GM12891 (cell line): ENCODE results near the gene SAP130.
A peak's percentile ranks its signal among the peaks of the same experiment; 100 is the strongest.

Experiments
- DNase-seq: peaks from one replicate; pipeline ENCODE4 v3.0.0; 2011; ENCODE audit warnings: low spot score; ENCODE audit not compliant: insufficient read length
- FAIRE-seq: peaks from 2 replicates; lab custom pipeline; 2011; peaks lifted over from hg19 to GRCh38; lab: Jason Lieb, UNC
- PAX5 ChIP-seq: IDR thresholded peaks from 2 replicates; pipeline ENCODE4 v1.6.1; 2011; ENCODE audit warnings: low read length, moderate library complexity, mild to moderate bottlenecking; ENCODE audit not compliant: insufficient read depth, severe bottlenecking
- POLR2A ChIP-seq: IDR thresholded peaks from 2 replicates; pipeline ENCODE4 v1.6.1; 2011; ENCODE audit warnings: low read depth, low read length, control low read depth
- POLR2AphosphoS5 ChIP-seq: IDR thresholded peaks from 2 replicates; pipeline ENCODE4 v1.6.1; 2011; ENCODE audit warnings: low read depth, low read length, control low read depth
- POU2F2 ChIP-seq: IDR thresholded peaks from 2 replicates; pipeline ENCODE4 v1.6.1; 2011; ENCODE audit warnings: low read depth, mild to moderate bottlenecking, control low read depth, low read length, moderate library complexity
- SPI1 ChIP-seq: IDR thresholded peaks from 2 replicates; pipeline ENCODE4 v1.6.1; 2011; ENCODE audit warnings: low read depth, low read length, control low read depth
- TAF1 ChIP-seq: IDR thresholded peaks from 2 replicates; pipeline ENCODE4 v1.6.1; 2011; ENCODE audit warnings: low read depth, low read length, control low read depth

Gene SAP130

DNA sequence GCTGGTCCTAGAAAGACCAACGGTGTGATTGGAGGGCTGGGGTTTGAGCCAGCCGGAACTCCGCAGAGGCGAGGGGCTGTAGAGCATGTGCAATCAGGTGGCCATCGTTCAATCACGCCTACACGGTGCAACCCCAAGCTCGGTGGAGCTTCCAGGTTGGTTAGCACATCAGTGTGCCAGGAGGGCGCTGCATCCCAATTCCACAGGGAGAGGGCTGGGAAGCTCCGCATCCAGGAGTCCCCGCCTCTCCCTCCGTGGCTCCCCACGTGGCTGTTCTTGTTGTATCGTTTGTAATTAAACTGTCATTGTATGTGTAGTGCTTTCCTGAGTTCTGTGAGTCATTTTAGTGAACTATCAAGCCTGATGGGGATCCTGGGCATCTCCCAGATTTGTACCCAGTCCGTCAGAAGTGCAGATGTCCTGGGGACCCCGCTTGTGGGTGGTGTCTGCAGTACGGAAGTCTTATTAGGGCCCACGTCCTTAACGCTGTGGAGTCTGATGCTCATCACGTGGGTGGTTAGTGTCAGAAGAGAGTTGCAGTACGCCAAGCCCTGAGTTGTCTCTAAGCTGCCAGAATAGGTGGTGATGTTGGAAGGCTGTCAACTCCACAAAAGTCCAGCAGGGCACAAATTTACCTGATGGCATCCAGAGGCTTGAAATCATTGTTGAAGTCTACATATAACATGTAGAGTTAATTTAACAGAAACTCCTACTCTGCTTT, 121.5 kb downstream of the SAP130 start:
- TF ChIP-seq TAF1 (no peak), POLR2AphosphoS5 (no peak), POLR2A (no peak), SPI1 (no peak), PAX5 (no peak), POU2F2 (no peak)
- FAIRE-seq = no peak
- no peak for DNase-seq

DNA sequence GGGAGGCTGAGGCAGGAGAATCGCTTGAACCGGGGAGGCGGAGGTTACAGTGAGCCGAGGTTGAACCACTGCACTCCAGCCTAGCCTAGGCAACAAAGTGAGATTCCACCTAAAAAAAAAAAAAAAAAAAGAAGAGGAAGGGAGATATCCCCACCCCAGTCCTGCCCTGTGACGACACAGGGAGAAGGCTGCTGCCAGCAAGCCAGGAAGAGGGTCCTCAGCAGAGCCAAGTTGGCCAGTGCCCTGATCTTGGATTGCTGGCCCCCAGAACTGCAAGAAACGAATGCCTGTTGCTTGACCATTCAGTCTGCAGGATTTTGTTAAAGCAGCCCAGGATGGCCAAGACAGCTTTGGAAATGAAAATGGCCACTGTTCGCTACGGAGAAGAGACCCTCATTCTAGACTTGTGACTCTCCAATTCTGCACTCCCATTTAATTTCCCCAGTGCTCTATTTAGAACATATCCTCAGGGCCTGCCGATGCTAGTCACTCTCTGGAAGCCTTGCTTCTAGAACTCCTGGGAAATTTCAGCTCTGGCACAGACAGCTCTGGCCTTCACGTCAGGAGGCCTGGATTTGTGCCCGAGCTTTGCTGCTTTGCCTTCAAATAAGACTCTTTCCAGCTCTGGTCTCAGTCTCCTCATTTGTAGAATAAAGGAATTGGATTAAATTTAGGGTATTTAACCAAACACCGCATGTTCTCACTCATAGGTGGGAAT, 126.4 kb downstream of the SAP130 start:
- TF ChIP-seq POU2F2 (no peak), PAX5 (no peak), TAF1 (no peak), SPI1 (no peak), POLR2A (no peak), POLR2AphosphoS5 (no peak)
- no peak for DNase-seq
- no peak for FAIRE-seq

DNA sequence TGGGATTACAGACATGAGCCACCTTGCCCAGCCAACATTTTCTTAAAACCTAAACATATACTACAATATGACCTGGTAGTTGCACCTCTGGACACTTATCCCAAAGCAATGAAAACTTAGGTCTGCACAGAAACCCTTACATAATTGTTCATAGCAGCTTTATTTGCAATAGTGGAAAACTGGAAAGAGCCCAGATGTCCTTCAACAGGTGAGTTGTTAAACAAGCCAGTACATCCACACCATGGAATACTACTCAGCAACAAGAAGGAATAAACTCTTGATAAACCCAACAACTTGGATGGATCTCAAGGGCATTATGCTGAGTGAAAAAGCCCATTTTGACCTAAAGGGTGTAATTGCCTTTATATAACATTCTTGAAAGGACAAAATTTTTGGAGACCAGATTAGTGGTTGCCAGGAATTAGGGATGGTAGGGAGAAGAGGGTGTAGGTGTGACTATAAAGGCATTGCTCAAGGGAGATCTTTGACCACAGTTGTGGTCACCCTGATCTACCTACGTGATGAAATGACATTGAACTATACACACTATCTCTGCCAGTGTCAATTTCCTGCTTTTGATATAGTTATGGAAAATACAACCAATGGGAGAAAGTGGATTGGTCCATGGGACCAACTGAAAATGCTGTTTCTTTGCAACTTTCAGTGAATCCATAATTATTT, 130.2 kb downstream of the SAP130 start:
- FAIRE-seq (peak; percentile 5), DNase-seq (no peak)
- TF ChIP-seq POLR2A = no peak
- TF ChIP-seq SPI1 = no peak
- TF ChIP-seq PAX5 = no peak
- no peak for TF ChIP-seq POLR2AphosphoS5
- TF ChIP-seq TAF1 = no peak
- no peak for TF ChIP-seq POU2F2

DNA sequence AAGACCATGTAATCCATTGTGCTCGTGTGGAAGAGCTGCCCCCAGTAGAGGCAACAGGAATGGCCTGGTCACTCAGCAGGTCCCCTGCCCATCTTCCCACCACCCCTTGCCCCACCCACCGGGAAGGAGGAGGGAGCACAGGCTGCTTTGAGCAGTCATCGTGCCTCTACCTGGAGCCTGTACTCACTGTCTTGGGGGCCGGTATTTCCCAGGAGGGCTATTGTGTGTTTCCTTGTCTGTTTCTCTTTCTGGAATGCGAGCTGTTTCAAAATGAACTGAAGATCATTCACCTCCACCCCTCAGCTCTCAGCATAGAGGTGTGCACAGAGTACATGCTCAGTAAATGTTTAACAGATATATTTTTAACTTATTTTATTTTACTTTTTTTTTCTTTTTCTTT, 134.4 kb downstream of the SAP130 start:
- FAIRE-seq = no peak

DNA sequence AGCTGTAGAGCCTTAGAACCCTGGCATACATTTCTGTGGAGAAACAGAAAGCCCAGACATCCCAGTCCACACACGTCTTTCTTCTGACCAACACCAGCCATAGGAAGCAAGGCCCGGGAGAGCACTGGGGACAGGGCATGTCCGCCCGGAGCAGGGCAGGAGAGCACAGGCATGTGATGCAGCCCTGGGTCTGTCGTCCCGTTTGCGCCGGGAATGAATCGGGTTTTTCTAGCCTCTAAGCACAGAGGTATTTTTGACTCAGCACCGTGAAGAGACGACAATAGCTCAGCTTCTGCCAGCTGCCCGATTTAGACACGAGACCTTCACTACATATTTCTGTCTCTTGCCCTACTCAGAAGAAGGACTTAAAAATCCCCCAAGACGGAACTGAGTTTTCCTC, 134.8 kb downstream of the SAP130 start:
- FAIRE-seq (no peak), DNase-seq (no peak)
- no peak for TF ChIP-seq TAF1
- TF ChIP-seq POLR2A = no peak
- TF ChIP-seq PAX5 = no peak
- no peak for TF ChIP-seq SPI1
- TF ChIP-seq POU2F2 = no peak
- no peak for TF ChIP-seq POLR2AphosphoS5

More for the DNA sequence above, 134.4 kb downstream of the SAP130 start:
- no peak for DNase-seq
- TF ChIP-seq TAF1 (no peak), POLR2A (no peak), POU2F2 (no peak), SPI1 (no peak), POLR2AphosphoS5 (no peak), PAX5 (no peak)

DNA sequence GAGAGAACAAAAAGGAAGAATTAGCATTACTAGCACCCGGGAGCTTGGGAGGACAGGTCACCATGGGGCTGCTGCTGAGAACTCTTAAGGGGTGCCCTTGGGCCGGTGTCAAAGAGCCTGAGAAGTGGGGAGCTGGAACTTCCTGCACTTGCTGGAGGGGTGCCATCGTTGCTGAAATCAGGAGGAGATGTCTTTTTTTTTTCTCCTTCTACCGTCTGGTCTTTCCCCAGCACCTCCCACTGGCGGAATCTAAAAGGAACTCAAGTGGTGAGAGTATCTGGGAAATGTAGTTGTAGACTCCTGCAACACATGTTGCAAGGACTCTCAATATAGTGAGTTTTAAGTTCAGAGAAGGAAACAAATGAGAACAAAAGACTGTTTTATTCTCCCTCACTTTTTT, 136.0 kb downstream of the SAP130 start:
- TF ChIP-seq POU2F2 (no peak), POLR2AphosphoS5 (no peak), POLR2A (no peak), TAF1 (no peak), SPI1 (no peak), PAX5 (no peak)
- DNase-seq (no peak), FAIRE-seq (no peak)
